HepG2 (cell line): ENCODE data around the gene SORD. TPM values are rescaled to one million over a fixed set of nuclear protein-coding genes. Genes with fewer than 3 reads are reported as not detected.

Source experiments
- ATAC-seq: fragments of 200-7000 bp; cut with Tn5 transposase; 3 replicates; pipeline ENCODE4 v1.9.1; 2020; ENCODE audit warnings: mild to moderate bottlenecking, moderate library complexity
- BruUV-seq: library from RNA; stranded (reverse); fragments of 400-500 nt; replicated peaks from 2 replicates; lab custom pipeline; 2021; lab: Mats Ljungman, UMichigan
- CTCF ChIA-PET: fragments of 300-600 bp; formaldehyde crosslinking; extraction: SDS; loops from one replicate; lab custom pipeline; 2021; ENCODE audit warnings: low total read pairs, inconsistent platforms, low intra/inter-chr PET ratio; lab: Yijun Ruan, JAX
- POLR2A ChIA-PET: fragments of 350-600 bp; sonication (Branson Sonifier 250); formaldehyde crosslinking; loops from one replicate; lab custom pipeline; 2020; ENCODE audit warnings: antibody characterized with exemption, inconsistent platforms; lab: Yijun Ruan, JAX
- DNase-seq: peaks from one replicate; pipeline ENCODE4 v3.0.0-alpha.2; 2015; ENCODE audit warnings: low spot score
- FAIRE-seq: peaks from 3 replicates; lab custom pipeline; 2011; peaks lifted over from hg19 to GRCh38; lab: Jason Lieb, UNC
- H2AFZ ChIP-seq: one replicate; pipeline ENCODE4 v1.6.1; 2011; ENCODE audit warnings: low read length, inconsistent platforms
- H3K27ac ChIP-seq: fragments of 300-600 bp; 3 replicates; pipeline ENCODE4 v1.8.0; 2011; ENCODE audit warnings: mixed run types, mild to moderate bottlenecking, mixed read lengths, low read length, inconsistent platforms; ENCODE audit not compliant: insufficient read depth; ENCODE audit errors: extremely low read length
- H3K27me3 ChIP-seq, 2 experiments: fragments of 200-600 bp in 1 of 2; 2 replicates in 1 of 2; 3 replicates in 1 of 2; pipeline versions ENCODE4 v1.6.0 to v1.8.0; 2011; ENCODE audit warnings: low read length in 2 of 2, mild to moderate bottlenecking in 2 of 2, moderate library complexity in 2 of 2, inconsistent platforms in 1 of 2; ENCODE audit not compliant: insufficient read depth in 2 of 2, control insufficient read depth in 1 of 2
- H3K36me3 ChIP-seq, 2 experiments: fragments of 200-600 bp in 1 of 2; replicated peaks in 1 of 2; 2 replicates in 1 of 2; 3 replicates in 1 of 2; pipeline versions ENCODE4 v1.5.1 to v1.8.0; 2011; ENCODE audit warnings: low read length in 2 of 2, inconsistent platforms in 1 of 2; ENCODE audit not compliant: insufficient read depth in 2 of 2, control insufficient read depth in 1 of 2
- H3K4me1 ChIP-seq: 2 replicates; pipeline ENCODE4 v1.5.1; 2012; ENCODE audit warnings: low read length, inconsistent platforms; ENCODE audit not compliant: insufficient read depth
- H3K4me2 ChIP-seq: 2 replicates; pipeline ENCODE4 v1.6.0; 2011; ENCODE audit warnings: low read depth, low read length, inconsistent platforms
- H3K4me3 ChIP-seq, 3 experiments: fragments of 200-600 bp in 1 of 3; sonication (generic), shearing (Covaris generic) in 1 of 3; replicated peaks in 1 of 3; 2 replicates each; pipeline ENCODE4 v1.5.1; 2011 to 2016; ENCODE audit warnings: low read length in 3 of 3, inconsistent platforms in 2 of 3, low read depth in 2 of 3, mild to moderate bottlenecking in 2 of 3, control low read depth in 1 of 3, mixed read lengths in 1 of 3; ENCODE audit not compliant: insufficient read depth in 1 of 3
- H3K79me2 ChIP-seq: one replicate; pipeline ENCODE4 v1.6.1; 2011; ENCODE audit warnings: low read length, inconsistent platforms; ENCODE audit not compliant: insufficient read depth
- H3K9ac ChIP-seq: 2 replicates; pipeline ENCODE4 v1.6.0; 2011; ENCODE audit warnings: mild to moderate bottlenecking, low read depth, low read length, inconsistent platforms; ENCODE audit not compliant: insufficient read depth
- H3K9me3 ChIP-seq: 2 replicates; pipeline ENCODE4 v1.5.1; 2012; ENCODE audit warnings: mild to moderate bottlenecking, low read length
- H4K20me1 ChIP-seq: 2 replicates; pipeline ENCODE4 v1.6.0; 2011; ENCODE audit warnings: inconsistent platforms, mild to moderate bottlenecking, low read length, moderate library complexity; ENCODE audit not compliant: insufficient read depth
- EZH2 ChIP-seq: conservative IDR thresholded peaks from 2 replicates; pipeline ENCODE4 v1.6.1; 2012; ENCODE audit warnings: mild to moderate bottlenecking, low read depth, low read length, moderate library complexity
- IRF2 ChIP-seq: IDR thresholded peaks from 2 replicates; pipeline ENCODE4 v1.6.1; 2018; ENCODE audit warnings: missing genetic modification reagents, missing compliant biosample characterization
- JARID2 ChIP-seq: sonication (generic); formaldehyde crosslinking; IDR thresholded peaks from 2 replicates; pipeline ENCODE4 v1.8.1; 2023; ENCODE audit warnings: missing genetic modification reagents, inconsistent platforms; ENCODE audit not compliant: insufficient replicate concordance
- NFE2L2 ChIP-seq: fragments of 150-350 bp; IDR thresholded peaks from 2 replicates; pipeline ENCODE4 v1.6.1; 2014; ENCODE audit warnings: low read length
- ZNF12 ChIP-seq: sonication (generic); formaldehyde crosslinking; IDR thresholded peaks from 2 replicates; pipeline ENCODE4 v1.5.0; 2020; ENCODE audit warnings: missing genetic modification reagents
- WGBS: methylation state at CpG from one replicate; pipeline ENCODE4 v1.1.6; 2017; ENCODE audit warnings: low lambda C conversion rate; 5-methylcytosine and 5-hydroxymethylcytosine counted together
- in situ Hi-C: cut with HindIII; loops from 2 replicates; pipeline ENCODE4 v1.10.0; 2017; ENCODE audit warnings: low pct_unique_long_range_greater_than_20kb; ENCODE audit not compliant: extremely low pct_ligation_motif_present
- intact Hi-C: fragments of 100-400 bp; cut with micrococcal nuclease; formaldehyde crosslinking; loops from one replicate; pipeline ENCODE4 v1.10.0; 2022; ENCODE audit not compliant: unreplicated experiment
- polyA plus RNA-seq, 8 experiments: library from polyadenylated mRNA; depleted of rRNA in 3 of 8; stranded (reverse) in 7 of 8; unstranded in 1 of 8; fragments of >200 nt; fragmentation: Illumina TruSeq in 4 of 8; extraction: Trizol in 4 of 8; gene quantifications; 2 replicates each; pipeline versions ENCODE4 v1.2.1 to v1.2.3, GENCODE V29; 2011 to 2016; ENCODE audit warnings: low read depth in 4 of 8, missing spikeins in 1 of 8, mixed read lengths in 1 of 8; ENCODE audit not compliant: insufficient read depth in 1 of 8
- total RNA-seq, 5 experiments: library from RNA; depleted of rRNA; stranded (reverse); fragments of >200 nt; fragmentation: Illumina TruSeq; extraction: Trizol; gene quantifications; 2 replicates each; pipeline ENCODE4 v1.2.3, GENCODE V29; 2016; ENCODE audit warnings: low read depth in 1 of 5
- TF ChIP-seq, protein P1 (sequence below): sonication (generic); formaldehyde crosslinking; IDR thresholded peaks from 2 replicates; pipeline ENCODE4 v1.5.0; 2020; ENCODE audit warnings: mild to moderate bottlenecking, missing genetic modification reagents, borderline replicate concordance
- TF ChIP-seq, protein P2 (sequence below): sonication (generic); formaldehyde crosslinking; IDR thresholded peaks from 2 replicates; pipeline ENCODE4 v1.5.0; 2020; ENCODE audit warnings: mild to moderate bottlenecking, missing genetic modification reagents, borderline replicate concordance
- TF ChIP-seq, protein P3 (sequence below): sonication (generic); formaldehyde crosslinking; IDR thresholded peaks from 2 replicates; pipeline ENCODE4 v1.4.0; 2020; ENCODE audit warnings: missing genetic modification reagents

SORD gene
- total and polyA plus RNA-seq, 2 of the 13 experiments (the other 11 are each of a cell fraction or from before 2014, with no cell fraction given): 59.1 to 95.3 TPM

DNA sequence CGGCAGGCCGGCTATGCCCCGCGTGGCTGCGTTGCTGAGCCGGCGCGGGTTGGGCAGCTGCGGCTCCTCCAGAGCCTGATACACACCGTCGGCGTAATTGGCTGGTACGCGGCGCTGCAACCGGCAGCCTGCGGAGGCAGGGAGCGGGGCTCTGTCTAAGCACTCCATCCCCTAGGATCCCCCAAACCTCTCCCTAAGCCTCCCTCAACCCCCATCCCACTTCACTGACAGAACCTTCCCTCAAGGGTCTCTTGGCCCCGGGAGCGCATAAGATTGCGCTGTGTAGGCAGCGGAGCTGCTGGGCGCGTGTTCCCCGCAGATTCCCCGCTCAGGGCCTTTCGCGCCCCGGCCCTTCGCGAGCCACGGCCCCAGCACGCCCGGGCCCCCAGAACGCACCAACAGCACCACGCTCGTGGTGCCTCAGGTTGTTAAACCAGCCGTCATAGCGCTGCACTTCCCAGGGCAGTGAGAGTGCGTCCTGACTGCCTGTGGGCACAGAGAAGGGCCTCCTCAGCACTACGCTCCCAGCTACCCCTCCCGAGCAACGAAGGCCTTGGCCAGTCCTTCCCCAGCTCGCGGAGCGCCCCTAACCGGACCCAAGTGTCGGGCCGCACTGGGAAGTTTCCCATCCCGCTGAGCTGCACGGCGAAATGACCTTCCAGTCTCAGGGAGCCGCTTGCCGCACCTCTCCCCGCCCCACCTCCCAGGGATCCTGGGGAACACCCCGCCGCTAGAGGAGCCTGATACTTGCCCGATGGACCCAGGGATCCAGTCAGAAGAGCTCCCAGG, 89.8 kb downstream of the SORD start:
- intact Hi-C loops: no loop called here
- no peak for FAIRE-seq
- CTCF ChIA-PET: no interaction called here
- Histone ChIP-seq H4K20me1 (no peaks in the 10 kb centered on the region), H3K79me2 (no peaks in the 10 kb centered on the region), H3K4me1 (peaks cover 23% of the 10 kb centered on the region), H2AFZ (no peak overlapping the region), H3K9me3 (no peaks in the 10 kb centered on the region), H3K4me3 (no peak overlapping the region; a peak in 1 of 6 replicates), H3K9ac (no peak overlapping the region), H3K27me3 (peaks cover 15 to 69% of the 10 kb centered on the region in 2 experiments), H3K4me2 (peak overlapping the region; percentile 18; the same call in 1 of the 2 replicates), H3K36me3 (no peaks in the 10 kb centered on the region), H3K27ac (no peak overlapping the region)
- ATAC-seq: no peak
- POLR2A ChIA-PET: no interaction called here
- no CpG with 5 or more reads among the region's 58 CpGs for WGBS
- no peak for DNase-seq
- in situ Hi-C loops: no loop called here
- no TSS peak for BruUV-seq
- peak; percentile 33; the same call in 1 of the 2 replicates for TF ChIP-seq EZH2
- no peak for TF ChIP-seq NFE2L2
- TF ChIP-seq, protein P1, sequence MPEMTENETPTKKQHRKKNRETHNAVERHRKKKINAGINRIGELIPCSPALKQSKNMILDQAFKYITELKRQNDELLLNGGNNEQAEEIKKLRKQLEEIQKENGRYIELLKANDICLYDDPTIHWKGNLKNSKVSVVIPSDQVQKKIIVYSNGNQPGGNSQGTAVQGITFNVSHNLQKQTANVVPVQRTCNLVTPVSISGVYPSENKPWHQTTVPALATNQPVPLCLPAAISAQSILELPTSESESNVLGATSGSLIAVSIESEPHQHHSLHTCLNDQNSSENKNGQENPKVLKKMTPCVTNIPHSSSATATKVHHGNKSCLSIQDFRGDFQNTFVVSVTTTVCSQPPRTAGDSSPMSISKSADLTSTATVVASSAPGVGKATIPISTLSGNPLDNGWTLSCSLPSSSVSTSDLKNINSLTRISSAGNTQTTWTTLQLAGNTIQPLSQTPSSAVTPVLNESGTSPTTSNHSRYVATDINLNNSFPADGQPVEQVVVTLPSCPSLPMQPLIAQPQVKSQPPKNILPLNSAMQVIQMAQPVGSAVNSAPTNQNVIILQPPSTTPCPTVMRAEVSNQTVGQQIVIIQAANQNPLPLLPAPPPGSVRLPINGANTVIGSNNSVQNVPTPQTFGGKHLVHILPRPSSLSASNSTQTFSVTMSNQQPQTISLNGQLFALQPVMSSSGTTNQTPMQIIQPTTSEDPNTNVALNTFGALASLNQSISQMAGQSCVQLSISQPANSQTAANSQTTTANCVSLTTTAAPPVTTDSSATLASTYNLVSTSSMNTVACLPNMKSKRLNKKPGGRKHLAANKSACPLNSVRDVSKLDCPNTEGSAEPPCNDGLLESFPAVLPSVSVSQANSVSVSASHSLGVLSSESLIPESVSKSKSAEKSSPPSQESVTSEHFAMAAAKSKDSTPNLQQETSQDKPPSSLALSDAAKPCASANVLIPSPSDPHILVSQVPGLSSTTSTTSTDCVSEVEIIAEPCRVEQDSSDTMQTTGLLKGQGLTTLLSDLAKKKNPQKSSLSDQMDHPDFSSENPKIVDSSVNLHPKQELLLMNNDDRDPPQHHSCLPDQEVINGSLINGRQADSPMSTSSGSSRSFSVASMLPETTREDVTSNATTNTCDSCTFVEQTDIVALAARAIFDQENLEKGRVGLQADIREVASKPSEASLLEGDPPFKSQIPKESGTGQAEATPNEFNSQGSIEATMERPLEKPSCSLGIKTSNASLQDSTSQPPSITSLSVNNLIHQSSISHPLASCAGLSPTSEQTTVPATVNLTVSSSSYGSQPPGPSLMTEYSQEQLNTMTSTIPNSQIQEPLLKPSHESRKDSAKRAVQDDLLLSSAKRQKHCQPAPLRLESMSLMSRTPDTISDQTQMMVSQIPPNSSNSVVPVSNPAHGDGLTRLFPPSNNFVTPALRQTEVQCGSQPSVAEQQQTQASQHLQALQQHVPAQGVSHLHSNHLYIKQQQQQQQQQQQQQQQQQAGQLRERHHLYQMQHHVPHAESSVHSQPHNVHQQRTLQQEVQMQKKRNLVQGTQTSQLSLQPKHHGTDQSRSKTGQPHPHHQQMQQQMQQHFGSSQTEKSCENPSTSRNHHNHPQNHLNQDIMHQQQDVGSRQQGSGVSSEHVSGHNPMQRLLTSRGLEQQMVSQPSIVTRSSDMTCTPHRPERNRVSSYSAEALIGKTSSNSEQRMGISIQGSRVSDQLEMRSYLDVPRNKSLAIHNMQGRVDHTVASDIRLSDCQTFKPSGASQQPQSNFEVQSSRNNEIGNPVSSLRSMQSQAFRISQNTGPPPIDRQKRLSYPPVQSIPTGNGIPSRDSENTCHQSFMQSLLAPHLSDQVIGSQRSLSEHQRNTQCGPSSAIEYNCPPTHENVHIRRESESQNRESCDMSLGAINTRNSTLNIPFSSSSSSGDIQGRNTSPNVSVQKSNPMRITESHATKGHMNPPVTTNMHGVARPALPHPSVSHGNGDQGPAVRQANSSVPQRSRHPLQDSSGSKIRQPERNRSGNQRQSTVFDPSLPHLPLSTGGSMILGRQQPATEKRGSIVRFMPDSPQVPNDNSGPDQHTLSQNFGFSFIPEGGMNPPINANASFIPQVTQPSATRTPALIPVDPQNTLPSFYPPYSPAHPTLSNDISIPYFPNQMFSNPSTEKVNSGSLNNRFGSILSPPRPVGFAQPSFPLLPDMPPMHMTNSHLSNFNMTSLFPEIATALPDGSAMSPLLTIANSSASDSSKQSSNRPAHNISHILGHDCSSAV (CRISPR knock-in tag): no peak
- no peak for TF ChIP-seq IRF2 (CRISPR knock-in tag)
- no peak for TF ChIP-seq ZNF12
- TF ChIP-seq, protein P2, sequence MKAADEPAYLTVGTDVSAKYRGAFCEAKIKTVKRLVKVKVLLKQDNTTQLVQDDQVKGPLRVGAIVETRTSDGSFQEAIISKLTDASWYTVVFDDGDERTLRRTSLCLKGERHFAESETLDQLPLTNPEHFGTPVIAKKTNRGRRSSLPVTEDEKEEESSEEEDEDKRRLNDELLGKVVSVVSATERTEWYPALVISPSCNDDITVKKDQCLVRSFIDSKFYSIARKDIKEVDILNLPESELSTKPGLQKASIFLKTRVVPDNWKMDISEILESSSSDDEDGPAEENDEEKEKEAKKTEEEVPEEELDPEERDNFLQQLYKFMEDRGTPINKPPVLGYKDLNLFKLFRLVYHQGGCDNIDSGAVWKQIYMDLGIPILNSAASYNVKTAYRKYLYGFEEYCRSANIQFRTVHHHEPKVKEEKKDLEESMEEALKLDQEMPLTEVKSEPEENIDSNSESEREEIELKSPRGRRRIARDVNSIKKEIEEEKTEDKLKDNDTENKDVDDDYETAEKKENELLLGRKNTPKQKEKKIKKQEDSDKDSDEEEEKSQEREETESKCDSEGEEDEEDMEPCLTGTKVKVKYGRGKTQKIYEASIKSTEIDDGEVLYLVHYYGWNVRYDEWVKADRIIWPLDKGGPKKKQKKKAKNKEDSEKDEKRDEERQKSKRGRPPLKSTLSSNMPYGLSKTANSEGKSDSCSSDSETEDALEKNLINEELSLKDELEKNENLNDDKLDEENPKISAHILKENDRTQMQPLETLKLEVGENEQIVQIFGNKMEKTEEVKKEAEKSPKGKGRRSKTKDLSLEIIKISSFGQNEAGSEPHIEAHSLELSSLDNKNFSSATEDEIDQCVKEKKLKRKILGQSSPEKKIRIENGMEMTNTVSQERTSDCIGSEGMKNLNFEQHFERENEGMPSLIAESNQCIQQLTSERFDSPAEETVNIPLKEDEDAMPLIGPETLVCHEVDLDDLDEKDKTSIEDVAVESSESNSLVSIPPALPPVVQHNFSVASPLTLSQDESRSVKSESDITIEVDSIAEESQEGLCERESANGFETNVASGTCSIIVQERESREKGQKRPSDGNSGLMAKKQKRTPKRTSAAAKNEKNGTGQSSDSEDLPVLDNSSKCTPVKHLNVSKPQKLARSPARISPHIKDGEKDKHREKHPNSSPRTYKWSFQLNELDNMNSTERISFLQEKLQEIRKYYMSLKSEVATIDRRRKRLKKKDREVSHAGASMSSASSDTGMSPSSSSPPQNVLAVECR: 0 out of 2 replicates have a peak, but pooled peaks have one; percentile 17
- TF ChIP-seq, protein P3, sequence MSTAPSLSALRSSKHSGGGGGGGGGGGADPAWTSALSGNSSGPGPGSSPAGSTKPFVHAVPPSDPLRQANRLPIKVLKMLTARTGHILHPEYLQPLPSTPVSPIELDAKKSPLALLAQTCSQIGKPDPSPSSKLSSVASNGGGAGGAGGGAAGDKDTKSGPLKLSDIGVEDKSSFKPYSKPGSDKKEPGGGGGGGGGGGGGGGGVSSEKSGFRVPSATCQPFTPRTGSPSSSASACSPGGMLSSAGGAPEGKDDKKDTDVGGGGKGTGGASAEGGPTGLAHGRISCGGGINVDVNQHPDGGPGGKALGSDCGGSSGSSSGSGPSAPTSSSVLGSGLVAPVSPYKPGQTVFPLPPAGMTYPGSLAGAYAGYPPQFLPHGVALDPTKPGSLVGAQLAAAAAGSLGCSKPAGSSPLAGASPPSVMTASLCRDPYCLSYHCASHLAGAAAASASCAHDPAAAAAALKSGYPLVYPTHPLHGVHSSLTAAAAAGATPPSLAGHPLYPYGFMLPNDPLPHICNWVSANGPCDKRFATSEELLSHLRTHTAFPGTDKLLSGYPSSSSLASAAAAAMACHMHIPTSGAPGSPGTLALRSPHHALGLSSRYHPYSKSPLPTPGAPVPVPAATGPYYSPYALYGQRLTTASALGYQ (CRISPR knock-in tag): no peak
- TF ChIP-seq JARID2 (CRISPR knock-in tag): no peak
